CD14-positive monocyte (primary cell): ENCODE measurements around the gene CSRNP3. TPM values are rescaled to one million over a fixed set of nuclear protein-coding genes. Genes with fewer than 3 reads are reported as not detected.

Source experiments
- DNase-seq, 3 donors: peaks; one replicate each; pipeline ENCODE4 v3.0.0-alpha.2; 2011 to 2022
- H2AFZ ChIP-seq: 2 replicates; pipeline ENCODE4 v1.6.0; 2012; ENCODE audit warnings: mild to moderate bottlenecking, low read depth, low read length, inconsistent platforms; ENCODE audit not compliant: insufficient read depth, poor library complexity, severe bottlenecking
- H3K27ac ChIP-seq, 2 donors: 1 replicate in 1 of 2; 2 replicates in 1 of 2; pipeline ENCODE4 v1.5.1; 2012 to 2013; ENCODE audit warnings: low read length in 2 of 2, control low read depth in 1 of 2, inconsistent platforms in 1 of 2, low read depth in 1 of 2, mild to moderate bottlenecking in 1 of 2
- H3K27me3 ChIP-seq, 2 donors: one replicate each; pipeline versions ENCODE4 v1.6.0 to v1.6.1; 2011 to 2013; ENCODE audit warnings: low read length in 2 of 2; ENCODE audit not compliant: control insufficient read depth in 2 of 2, insufficient read depth in 2 of 2
- H3K36me3 ChIP-seq, 2 donors: replicated peaks in 1 of 2; 1 replicate in 1 of 2; 2 replicates in 1 of 2; pipeline versions ENCODE4 v1.5.1 to v1.6.1; 2012 to 2013; ENCODE audit warnings: low read length in 2 of 2, control low read depth in 1 of 2, inconsistent platforms in 1 of 2, mild to moderate bottlenecking in 1 of 2; ENCODE audit not compliant: insufficient read depth in 2 of 2, control insufficient read depth in 1 of 2
- H3K4me1 ChIP-seq, 2 donors: 1 replicate in 1 of 2; 2 replicates in 1 of 2; pipeline versions ENCODE4 v1.5.1 to v1.6.1; 2012 to 2013; ENCODE audit warnings: low read length in 2 of 2, control low read depth in 1 of 2, inconsistent platforms in 1 of 2, mild to moderate bottlenecking in 1 of 2, moderate library complexity in 1 of 2; ENCODE audit not compliant: insufficient read depth in 2 of 2, control insufficient read depth in 1 of 2
- H3K4me2 ChIP-seq: replicated peaks from 2 replicates; pipeline ENCODE3; 2012; ENCODE audit warnings: low read length, moderate library complexity, mild to moderate bottlenecking; ENCODE audit not compliant: poor library complexity, severe bottlenecking; ENCODE audit errors: extremely low read depth
- H3K4me3 ChIP-seq, 3 experiments: fragments of 200-600 bp in 1 of 3; sonication (generic) in 1 of 3; replicated peaks in 1 of 3; 1 replicate in 2 of 3; 2 replicates in 1 of 3; pipeline ENCODE4 v1.5.1; 2011 to 2013; ENCODE audit warnings: low read length in 3 of 3, mild to moderate bottlenecking in 3 of 3, control low read depth in 2 of 3, low read depth in 2 of 3, inconsistent platforms in 1 of 3, moderate library complexity in 1 of 3
- H3K79me2 ChIP-seq: 2 replicates; pipeline ENCODE4 v1.6.0; 2012; ENCODE audit warnings: mild to moderate bottlenecking, control low read depth, inconsistent platforms, low read length, moderate library complexity; ENCODE audit not compliant: insufficient read depth
- H3K9ac ChIP-seq: 2 replicates; pipeline ENCODE4 v1.6.0; 2017; ENCODE audit warnings: low read length, mild to moderate bottlenecking; ENCODE audit not compliant: insufficient read depth, poor library complexity, severe bottlenecking
- H3K9me3 ChIP-seq, 2 donors: replicated peaks in 1 of 2; 1 replicate in 1 of 2; 2 replicates in 1 of 2; pipeline versions ENCODE4 v1.5.1 to v1.6.1; 2012 to 2013; ENCODE audit warnings: low read length in 2 of 2, control low read depth in 1 of 2; ENCODE audit not compliant: control insufficient read depth in 1 of 2, insufficient read depth in 1 of 2
- H4K20me1 ChIP-seq: 2 replicates; pipeline ENCODE4 v1.6.0; 2012; ENCODE audit warnings: mild to moderate bottlenecking, low read length, control low read depth, moderate library complexity; ENCODE audit not compliant: insufficient read depth
- H3K27ac Mint-ChIP-seq, 7 donors: one replicate each; pipeline ENCODE4 v1.8.0; 2020; ENCODE audit warnings: mild to moderate bottlenecking in 7 of 7, mixed read lengths in 7 of 7, moderate library complexity in 6 of 7, inconsistent platforms in 2 of 7
- H3K27me3 Mint-ChIP-seq, 3 donors: one replicate each; pipeline ENCODE4 v1.8.0; 2021 to 2022; ENCODE audit warnings: low read depth in 3 of 3, mild to moderate bottlenecking in 3 of 3, mixed read lengths in 3 of 3, moderate library complexity in 3 of 3, inconsistent platforms in 1 of 3
- H3K36me3 Mint-ChIP-seq, 2 donors: one replicate each; pipeline ENCODE4 v1.8.0; 2020; ENCODE audit warnings: mixed read lengths in 2 of 2, inconsistent platforms in 1 of 2, mild to moderate bottlenecking in 1 of 2
- H3K4me1 Mint-ChIP-seq: one replicate; pipeline ENCODE4 v1.8.0; 2020; ENCODE audit warnings: mild to moderate bottlenecking, mixed read lengths
- H3K4me3 Mint-ChIP-seq, 2 donors: one replicate each; pipeline ENCODE4 v1.8.0; 2020; ENCODE audit warnings: mild to moderate bottlenecking in 2 of 2, mixed read lengths in 2 of 2, moderate library complexity in 1 of 2
- H3K9me3 Mint-ChIP-seq, 7 donors: one replicate each; pipeline ENCODE4 v1.8.0; 2020 to 2022; ENCODE audit warnings: mixed read lengths in 7 of 7, mild to moderate bottlenecking in 6 of 7, moderate library complexity in 6 of 7, inconsistent platforms in 2 of 7
- CTCF ChIP-seq: fragments of 200-600 bp; IDR thresholded peaks from one replicate; pipeline ENCODE4 v1.8.0; 2022; ENCODE audit warnings: antibody characterized with exemption, mild to moderate bottlenecking
- WGBS: methylation state at CpG from one replicate; pipeline ENCODE4 v1.1.5; 2013; ENCODE audit warnings: missing lambda C conversion rate; ENCODE audit not compliant: insufficient coverage; 5-methylcytosine and 5-hydroxymethylcytosine counted together
- intact Hi-C, 2 donors: fragments of 100-400 bp; cut with micrococcal nuclease; formaldehyde crosslinking; loops; one replicate each; pipeline versions ENCODE4 v1.15.0 to v1.15.1; 2023
- polyA plus RNA-seq, 3 donors: library from polyadenylated mRNA; depleted of rRNA in 1 of 3; unstranded in 2 of 3; stranded (reverse) in 1 of 3; fragments of 300-500 nt in 2 of 3; fragments of >200 nt in 1 of 3; fragmentation: Illumina TruSeq in 2 of 3; gene quantifications; 1 replicate in 2 of 3; 2 replicates in 1 of 3; pipeline ENCODE4 v1.2.3, GENCODE V29; 2012 to 2021

Gene CSRNP3
- polyA plus RNA-seq, 3 donors: not detected

GRCh38 chr2:165423081-165423480 lies 46.4 kb upstream of the CSRNP3 start:
- no peak for TF ChIP-seq CTCF
- no peak for DNase-seq
- Mint-ChIP-seq H3K36me3 (no peaks in the 10 kb centered on the region), H3K4me1 (no peaks in the 10 kb centered on the region), H3K4me3 (no peak overlapping the region), H3K9me3 (peaks cover 3 to 14% (median 5%) of the 10 kb centered on the region in 7 donors), H3K27ac (no peak overlapping the region), H3K27me3 (no peaks in the 10 kb centered on the region)
- H3K9me3 ChIP-seq: peaks cover 0 to 24% of the 10 kb centered on the region in 2 donors
- H3K79me2 ChIP-seq: no peaks in the 10 kb centered on the region
- 93% methylated on average over 2 of the region's 3 CpGs for WGBS
- H3K9ac ChIP-seq: no peak overlapping the region
- no peaks in the 10 kb centered on the region for H3K36me3 ChIP-seq
- intact Hi-C loops: no loop called here
- H4K20me1 ChIP-seq: no peaks in the 10 kb centered on the region
- no peak overlapping the region for H3K27ac ChIP-seq
- no peak overlapping the region for H3K4me2 ChIP-seq
- no peak overlapping the region for H3K4me3 ChIP-seq
- H3K4me1 ChIP-seq: no peaks in the 10 kb centered on the region
- no peak overlapping the region for H2AFZ ChIP-seq
- no peaks in the 10 kb centered on the region for H3K27me3 ChIP-seq

- H3K9me3 Mint-ChIP-seq: peaks cover 3 to 14% (median 8%) of the 10 kb centered on the region in 7 donors
- TF ChIP-seq CTCF: no peak
- no peak overlapping the region for H3K4me3 ChIP-seq
Observed at GRCh38 chr2:165425556-165425955, 43.9 kb upstream of the CSRNP3 start.

More at GRCh38 chr2:165425556-165425955, 43.9 kb upstream of the CSRNP3 start:
- Histone ChIP-seq H3K4me2 (no peak overlapping the region), H3K9me3 (peaks cover 0 to 24% of the 10 kb centered on the region in 2 donors), H4K20me1 (no peaks in the 10 kb centered on the region), H3K4me1 (no peaks in the 10 kb centered on the region), H3K27me3 (no peaks in the 10 kb centered on the region), H2AFZ (no peak overlapping the region), H3K9ac (no peak overlapping the region), H3K79me2 (no peaks in the 10 kb centered on the region), H3K36me3 (no peaks in the 10 kb centered on the region), H3K27ac (no peak overlapping the region)
- Mint-ChIP-seq H3K4me3 (no peak overlapping the region), H3K4me1 (no peaks in the 10 kb centered on the region), H3K27ac (no peak overlapping the region), H3K27me3 (no peaks in the 10 kb centered on the region), H3K36me3 (no peaks in the 10 kb centered on the region)
- intact Hi-C loops: no loop called here
- WGBS: 100% methylated on average over 1 of the region's 2 CpGs
- no peak for DNase-seq
